Medulla oblongata (tissue), 1 donor: ENCODE measurements around the gene DISC1.

Experiments used
- DNase-seq: peaks from one replicate; pipeline ENCODE4 v3.0.0-alpha.2; 2015; ENCODE audit errors: extremely low spot score

DISC1 gene

GRCh38 chr1:231856894-231857293 is 230.3 kb downstream of the DISC1 start:
- no peak for DNase-seq

- no peak for DNase-seq
These were observed 231.1 kb downstream of the DISC1 start for GRCh38 chr1:231857609-231858135.

GRCh38 chr1:231860221-231861088 is 233.9 kb downstream of the DISC1 start:
- no peak for DNase-seq

GRCh38 chr1:231861541-231862481 is 235.2 kb downstream of the DISC1 start:
- no peak for DNase-seq

- no peak for DNase-seq
These were observed 236.0 kb downstream of the DISC1 start for GRCh38 chr1:231862611-231863010.

- no peak for DNase-seq
These were observed 238.7 kb downstream of the DISC1 start for GRCh38 chr1:231865331-231865730.

- DNase-seq = peak; percentile 87
These were observed 240.1 kb downstream of the DISC1 start for GRCh38 chr1:231866392-231867331.

GRCh38 chr1:231867607-231868006 is 241.0 kb downstream of the DISC1 start:
- DNase-seq = no peak

GRCh38 chr1:231869364-231869763 is 242.8 kb downstream of the DISC1 start:
- DNase-seq = peak; percentile 77

GRCh38 chr1:231871471-231871870 is 244.9 kb downstream of the DISC1 start:
- DNase-seq = no peak

- DNase-seq = no peak
These were observed 245.3 kb downstream of the DISC1 start for GRCh38 chr1:231871878-231872277.

- DNase-seq = no peak
These were observed 245.9 kb downstream of the DISC1 start for GRCh38 chr1:231872461-231872910.

- DNase-seq = no peak
These were observed 252.1 kb downstream of the DISC1 start for GRCh38 chr1:231878737-231879136.

GRCh38 chr1:231879296-231879695 is 252.7 kb downstream of the DISC1 start:
- no peak for DNase-seq

GRCh38 chr1:231882333-231882732 is 255.7 kb downstream of the DISC1 start:
- no peak for DNase-seq

GRCh38 chr1:231882790-231883189 is 256.2 kb downstream of the DISC1 start:
- DNase-seq = no peak

GRCh38 chr1:231883382-231883781 is 256.8 kb downstream of the DISC1 start:
- no peak for DNase-seq

GRCh38 chr1:231885209-231885854 is 258.7 kb downstream of the DISC1 start:
- no peak for DNase-seq

GRCh38 chr1:231887166-231887565 is 260.6 kb downstream of the DISC1 start:
- no peak for DNase-seq

GRCh38 chr1:231887866-231888265 is 261.3 kb downstream of the DISC1 start:
- no peak for DNase-seq

- no peak for DNase-seq
These were observed 264.2 kb downstream of the DISC1 start for GRCh38 chr1:231890791-231891190.
